K562 (cell line): ENCODE measurements around the gene ANKRD23. TPM values are rescaled to one million over a fixed set of nuclear protein-coding genes. Genes with fewer than 3 reads are reported as not detected.

ENCODE experiments used
- ATAC-seq: fragments of 200-7000 bp; cut with Tn5 transposase; 3 replicates; pipeline ENCODE4 v1.9.1; 2020; ENCODE audit warnings: moderate library complexity
- BruUV-seq: library from RNA; stranded (reverse); fragments of 400-500 nt; replicated peaks from 2 replicates; lab custom pipeline; 2021; lab: Mats Ljungman, UMichigan
- CTCF ChIA-PET: fragments of 300-600 bp; formaldehyde crosslinking; extraction: SDS; loops from one replicate; lab custom pipeline; 2021; ENCODE audit warnings: low intra/inter-chr PET ratio; lab: Yijun Ruan, JAX
- POLR2A ChIA-PET: fragments of 300-600, 350-650 bp; sonication (Branson Sonifier 250); formaldehyde crosslinking; extraction: SDS; loops from one replicate; lab custom pipeline; 2021; ENCODE audit warnings: antibody characterized with exemption, inconsistent platforms; lab: Yijun Ruan, JAX
- DNase-seq, 4 experiments: peaks; one replicate each; pipeline versions ENCODE4 v3.0.0 to v3.0.0-alpha.2; 2011 to 2018; ENCODE audit warnings: low spot score in 3 of 4, mixed read lengths in 3 of 4; ENCODE audit errors: extremely low read depth in 1 of 4
- FAIRE-seq: peaks from 2 replicates; lab custom pipeline; 2011; peaks lifted over from hg19 to GRCh38; lab: Jason Lieb, UNC
- H2AFZ ChIP-seq: 2 replicates; pipeline ENCODE4 v1.6.0; 2011; ENCODE audit warnings: low read depth, low read length, control low read depth, inconsistent platforms
- H3K27ac ChIP-seq: fragments of 200-600 bp; 3 replicates; pipeline ENCODE4 v1.8.0; 2011; ENCODE audit warnings: low read depth, mild to moderate bottlenecking, control low read depth, inconsistent platforms, low read length, moderate library complexity, mixed read lengths; ENCODE audit errors: extremely low read depth
- H3K27me3 ChIP-seq, 2 experiments: fragments of 300-600 bp in 1 of 2; 2 replicates in 1 of 2; 3 replicates in 1 of 2; pipeline versions ENCODE4 v1.6.0 to v1.8.0; 2011; ENCODE audit warnings: inconsistent platforms in 2 of 2, low read length in 2 of 2, mild to moderate bottlenecking in 1 of 2, mixed read lengths in 1 of 2, moderate library complexity in 1 of 2; ENCODE audit not compliant: control insufficient read depth in 2 of 2, insufficient read depth in 2 of 2
- H3K36me3 ChIP-seq: fragments of 300-600 bp; 3 replicates; pipeline ENCODE4 v1.8.0; 2011; ENCODE audit warnings: mild to moderate bottlenecking, low read length, inconsistent platforms; ENCODE audit not compliant: control insufficient read depth, insufficient read depth
- H3K4me1 ChIP-seq, 2 experiments: fragments of 200-600 bp in 1 of 2; replicated peaks in 1 of 2; 2 replicates in 1 of 2; 3 replicates in 1 of 2; pipeline versions ENCODE4 v1.5.1 to v1.8.0; 2011; ENCODE audit warnings: inconsistent platforms in 2 of 2, low read length in 2 of 2, mild to moderate bottlenecking in 1 of 2, mixed read lengths in 1 of 2, moderate library complexity in 1 of 2; ENCODE audit not compliant: control insufficient read depth in 2 of 2, insufficient read depth in 2 of 2
- H3K4me2 ChIP-seq: 2 replicates; pipeline ENCODE4 v1.6.1; 2011; ENCODE audit warnings: low read length, control low read depth, inconsistent platforms, mixed read lengths; ENCODE audit not compliant: insufficient read depth
- H3K4me3 ChIP-seq: fragments of 200-600 bp; sonication (generic), shearing (Covaris generic); 2 replicates; pipeline ENCODE4 v1.5.1; 2016; ENCODE audit warnings: control low read depth, inconsistent platforms
- H3K79me2 ChIP-seq: fragments of 200-600 bp; 3 replicates; pipeline ENCODE4 v1.8.0; 2011; ENCODE audit warnings: low read length, inconsistent platforms; ENCODE audit not compliant: control insufficient read depth, insufficient read depth
- H3K9ac ChIP-seq, 2 experiments: 2 replicates each; pipeline versions ENCODE4 v1.6.0 to v1.6.1; 2011; ENCODE audit warnings: low read depth in 2 of 2, low read length in 2 of 2, control low read depth in 1 of 2, inconsistent platforms in 1 of 2, mild to moderate bottlenecking in 1 of 2, mixed read lengths in 1 of 2; ENCODE audit not compliant: insufficient read depth in 1 of 2
- H3K9me1 ChIP-seq: one replicate; pipeline ENCODE4 v1.6.0; 2011; ENCODE audit warnings: inconsistent platforms, mild to moderate bottlenecking, low read length, moderate library complexity; ENCODE audit not compliant: control insufficient read depth, insufficient read depth
- H3K9me3 ChIP-seq: replicated peaks from 2 replicates; pipeline ENCODE4 v1.5.1; 2011; ENCODE audit warnings: low read depth, low read length, inconsistent platforms; ENCODE audit not compliant: control insufficient read depth, insufficient read depth
- H4K20me1 ChIP-seq: replicated peaks from 2 replicates; pipeline ENCODE4 v1.6.1; 2011; ENCODE audit warnings: low read length, inconsistent platforms, mixed read lengths; ENCODE audit not compliant: control insufficient read depth, insufficient read depth
- GATAD2A ChIP-seq: fragments of 450-650 bp; IDR thresholded peaks from 2 replicates; pipeline ENCODE4 v1.6.1; 2017
- MED1 ChIP-seq: sonication (generic); formaldehyde crosslinking; IDR thresholded peaks from 2 replicates; pipeline ENCODE4 v1.8.1; 2023; ENCODE audit warnings: missing genetic modification reagents, borderline replicate concordance
- MGA ChIP-seq: fragments of 450-650 bp; IDR thresholded peaks from 2 replicates; pipeline ENCODE4 v1.6.1; 2016; ENCODE audit warnings: mild to moderate bottlenecking, moderate library complexity
- MYC ChIP-seq, 2 experiments: fragments of 250-450 bp in 1 of 2; sonication (Bioruptor Pico) in 1 of 2; IDR thresholded peaks; 2 replicates each; pipeline versions ENCODE4 v1.5.1 to v1.6.1; 2012 to 2021; ENCODE audit warnings: low read depth in 2 of 2, borderline replicate concordance in 1 of 2, improper control_type of control experiment in 1 of 2, low read length in 1 of 2, mild to moderate bottlenecking in 1 of 2, moderate library complexity in 1 of 2
- RUNX1 ChIP-seq: sonication (generic); IDR thresholded peaks from 2 replicates; pipeline ENCODE4 v1.6.1; 2016; ENCODE audit warnings: antibody characterized with exemption, low read depth
- TRIM24 ChIP-seq, 2 experiments: fragments of 450-650 bp; IDR thresholded peaks; 2 replicates each; pipeline ENCODE4 v1.6.1; 2016
- VEZF1 ChIP-seq: fragments of 200-800 bp; sonication (Bioruptor generic); IDR thresholded peaks from 2 replicates; pipeline ENCODE4 v1.6.1; 2017; ENCODE audit warnings: missing genetic modification characterization, missing compliant biosample characterization
- ZEB2 ChIP-seq: fragments of 450-650 bp; IDR thresholded peaks from 2 replicates; pipeline ENCODE4 v1.6.1; 2016
- WGBS: fragments of 100-300 bp; shearing (Covaris generic); methylation state at CpG from one replicate; pipeline ENCODE4 v1.1.6; 2016; ENCODE audit warnings: low coverage, mixed read lengths; ENCODE audit not compliant: insufficient coverage; ENCODE audit errors: missing lambda C conversion rate; 5-methylcytosine and 5-hydroxymethylcytosine counted together
- in situ Hi-C: fragments of 300-500 bp; cut with MboI; formaldehyde crosslinking; loops from 4 replicates; pipeline ENCODE4 v1.15.0; 2018; ENCODE audit warnings: inconsistent platforms, mixed read lengths
- intact Hi-C: fragments of 100-400 bp; cut with micrococcal nuclease; formaldehyde crosslinking; loops from 2 replicates; pipeline ENCODE4 v1.14.2; 2022
- polyA plus RNA-seq, 8 experiments: library from polyadenylated mRNA; depleted of rRNA in 4 of 8; stranded (reverse) in 5 of 8; unstranded in 3 of 8; fragments of >200 nt; fragmentation: Nextera tagmentation in 2 of 8; fragmentation: Illumina TruSeq in 1 of 8; extraction: Ambion mirVana in 2 of 8; extraction: Trizol in 1 of 8; gene quantifications; 2 replicates each; pipeline versions ENCODE4 v1.2.1 to v1.2.3, GENCODE V29; 2011 to 2014; ENCODE audit warnings: inconsistent platforms in 1 of 8, missing spikeins in 1 of 8
- total RNA-seq, 7 experiments: library from RNA; depleted of rRNA in 6 of 7; stranded (reverse); fragments of >200 nt in 6 of 7; fragmentation: Illumina TruSeq in 2 of 7; extraction: Trizol in 2 of 7; gene quantifications; 2 replicates each; pipeline versions ENCODE4 v1.2.1 to v1.2.3, GENCODE V29; 2011 to 2021; ENCODE audit warnings: low replicate concordance in 1 of 7

Gene ANKRD23
- total and polyA plus RNA-seq, 9 of the 15 experiments (the other 6 are each of a cell fraction or from before 2014, with no cell fraction given), result 0.32 to 4.8 (median 2.8) TPM

DNA sequence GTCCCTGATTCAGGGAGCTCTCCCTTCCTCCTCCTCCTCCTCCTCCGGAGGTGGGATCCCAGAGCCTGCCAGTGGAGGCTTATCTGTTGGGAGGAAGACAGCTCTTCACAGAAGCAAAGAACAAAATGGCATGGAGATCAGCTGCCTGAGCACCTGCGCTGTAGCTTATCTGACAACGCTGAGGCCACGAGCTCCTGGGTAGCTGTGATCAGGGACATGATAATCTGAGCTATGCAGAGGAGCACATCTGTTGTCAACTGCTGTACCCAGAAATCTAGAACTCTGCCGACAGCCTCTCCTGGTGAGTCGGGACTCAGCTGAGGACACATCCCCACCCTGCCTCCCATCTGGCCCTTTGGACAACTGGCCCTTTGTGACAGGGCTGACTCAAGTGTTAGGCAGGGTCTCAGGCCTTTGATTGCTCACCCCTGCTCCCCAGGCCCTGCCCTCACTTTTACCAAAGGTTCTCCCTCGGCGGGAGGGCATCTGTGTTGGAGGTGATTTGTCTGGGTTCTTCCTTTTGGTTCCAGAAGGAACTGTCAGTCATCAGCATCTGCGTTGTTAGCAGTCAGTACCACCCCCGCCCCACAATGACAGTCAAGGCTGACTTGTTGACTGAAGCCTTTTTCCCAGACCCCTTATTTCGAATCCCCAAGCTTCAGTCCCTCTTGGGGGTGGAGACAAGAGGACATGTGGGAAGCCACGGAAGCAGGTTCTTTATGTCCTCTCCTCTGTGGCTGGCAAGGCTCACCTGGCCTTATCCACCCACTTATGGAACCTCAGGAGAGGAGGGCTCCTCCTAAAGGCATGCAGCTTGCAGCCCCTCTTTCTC is 33.7 kb downstream of the ANKRD23 start:
- H3K4me2 ChIP-seq, result no peak overlapping the region
- H3K27me3 ChIP-seq, result no peaks in the 10 kb centered on the region
- no peaks in the 10 kb centered on the region for H3K79me2 ChIP-seq
- H3K9me1 ChIP-seq, result peaks cover 5% of the 10 kb centered on the region
- no TSS peak for BruUV-seq
- no peak overlapping the region for H3K4me3 ChIP-seq
- H3K27ac ChIP-seq, result no peak overlapping the region
- peak; percentile 89 for FAIRE-seq
- CTCF ChIA-PET, result no interaction called here
- peak; percentile 41 to 74 (median 50) for DNase-seq
- POLR2A ChIA-PET, result interaction anchor here (0.5 to 2.2 kb wide), 9 partner anchors 8 to 187 kb away, joined by 3 to 8 read pairs (median 4); partner anchors contain the start of gene ANKRD39
- H2AFZ ChIP-seq, result no peak overlapping the region
- no peaks in the 10 kb centered on the region for H3K36me3 ChIP-seq
- H3K9ac ChIP-seq, result peak overlapping the region in 1 of 2 experiments; percentile 75; a peak in 1 of 4 replicates
- intact Hi-C loops, result loop anchor here (10.0 kb wide), 1 partner anchor 255 kb away; no protein-coding TSS in a partner anchor
- H4K20me1 ChIP-seq, result 0 out of 2 replicates have a peak, but pooled peaks cover 5% of the 10 kb centered on the region
- no peaks in the 10 kb centered on the region for H3K9me3 ChIP-seq
- ATAC-seq, result peak; percentile 75
- peaks cover 11 to 20% of the 10 kb centered on the region in 2 experiments; a peak in 4 of 5 replicates for H3K4me1 ChIP-seq
- in situ Hi-C loops, result no loop called here
- 17% methylated on average over 11 of the region's 12 CpGs for WGBS
- TF ChIP-seq VEZF1 (CRISPR knock-in tag) (0 out of 2 replicates have a peak, but pooled peaks have one; percentile 35), TRIM24 (IDR thresholded peaks at IDR 0.05) (peak; percentile 80 to 89), MED1 (no peak), MYC (IDR thresholded peaks at IDR 0.05; ENCODE audit: low read depth, low read length) (peak; percentile 67), MYC (CRISPR knock-in tag; IDR thresholded peaks at IDR 0.05; ENCODE audit: borderline replicate concordance, low read depth) (no peak), MGA (no peak), GATAD2A (no peak), ZEB2 (peak; percentile 56; the same call in 1 of the 2 replicates), RUNX1 (no peak)
